ENCODE data around the gene AGFG1. TPM values are rescaled to one million over a fixed set of nuclear protein-coding genes. Genes with fewer than 3 reads are reported as not detected.

AGFG1 gene
- total and polyA plus RNA-seq, 4 experiments from 2014 or later, result 12.2 to 62.4 (median 46.1) TPM

DNA sequence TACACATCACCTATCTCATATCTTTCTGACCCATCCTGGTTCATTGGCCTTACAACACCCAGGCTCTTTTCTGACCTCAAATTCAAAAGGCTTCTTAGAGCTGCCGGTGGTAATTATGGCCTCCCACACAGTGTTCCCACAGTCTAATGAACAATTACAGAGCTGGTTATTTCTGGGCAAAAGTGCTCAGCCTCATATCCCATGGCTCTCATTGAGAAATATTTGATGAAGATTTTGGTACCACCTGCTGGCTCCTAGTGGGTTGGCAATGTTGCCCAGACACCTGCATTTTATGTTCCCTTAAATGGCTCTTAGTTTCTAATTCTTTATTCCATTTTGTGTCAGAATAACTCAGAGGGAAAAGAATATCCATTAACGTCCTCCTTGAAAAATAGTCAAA is 106.7 kb downstream of the AGFG1 start:
- no peaks in the 10 kb centered on the region for H3K4me1 Mint-ChIP-seq
- ChIA-PET CTCF (ENCODE audit: partially characterized antibody) (no interaction called here), POLR2A (ENCODE audit: partially characterized antibody) (no interaction called here)
- Histone ChIP-seq H3K36me3 (ENCODE audit: insufficient read depth, low read length) (no peaks in the 10 kb centered on the region), H3K27me3 (ENCODE audit: insufficient read depth, low read length) (peaks cover 4% of the 10 kb centered on the region), H3K9me3 (ENCODE audit: control insufficient read depth in 1 of 2, low read length in 2 of 2) (no peaks in the 10 kb centered on the region), H3K4me1 (ENCODE audit: insufficient read depth, low read length) (no peaks in the 10 kb centered on the region), H3K4me3 (ENCODE audit: low read length in 2 of 2) (no peak overlapping the region), H3K27ac (ENCODE audit: low read depth, low read length) (no peak overlapping the region)
- no peak overlapping the region for H3K4me3 Mint-ChIP-seq
- intact Hi-C loops (cut with micrococcal nuclease), result no loop called here
- peaks cover 4 to 11% of the 10 kb centered on the region in 2 donors for H3K36me3 Mint-ChIP-seq
- H3K9me3 Mint-ChIP-seq, result peaks cover 4 to 26% (median 22%) of the 10 kb centered on the region in 8 donors
- H3K27ac Mint-ChIP-seq, result no peak overlapping the region
- H3K27me3 Mint-ChIP-seq, result peaks cover 31 to 45% of the 10 kb centered on the region in 2 donors
- DNase-seq, result no peak

DNA sequence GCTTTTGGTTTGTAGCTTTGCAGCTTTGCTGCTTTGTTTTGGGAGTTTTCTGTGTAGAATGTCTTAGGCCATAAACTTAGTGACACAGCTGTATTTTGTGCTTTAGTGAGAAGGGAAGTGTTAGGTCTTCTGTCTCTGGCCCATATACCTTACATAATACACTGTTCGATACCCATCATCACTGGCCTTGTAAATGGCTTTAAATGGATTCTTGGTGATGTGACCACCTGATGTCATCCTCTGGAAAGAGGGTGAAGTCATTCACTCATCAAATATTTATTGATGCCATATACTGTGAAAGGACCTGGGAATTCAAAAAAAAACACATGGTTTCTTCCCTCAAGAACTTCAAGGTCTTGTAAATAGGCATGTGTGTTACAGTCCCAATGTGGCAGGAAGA is 107.8 kb downstream of the AGFG1 start:
- peaks cover 4% of the 10 kb centered on the region for H3K27me3 ChIP-seq (ENCODE audit: insufficient read depth, low read length)
- no peaks in the 10 kb centered on the region for H3K4me1 ChIP-seq (ENCODE audit: insufficient read depth, low read length)
- ChIA-PET POLR2A (ENCODE audit: partially characterized antibody) (no interaction called here), CTCF (ENCODE audit: partially characterized antibody) (no interaction called here)
- peaks cover 36 to 45% of the 10 kb centered on the region in 2 donors for H3K27me3 Mint-ChIP-seq
- H3K36me3 ChIP-seq (ENCODE audit: insufficient read depth, low read length), result no peaks in the 10 kb centered on the region
- H3K4me3 ChIP-seq (ENCODE audit: low read length in 2 of 2), result no peak overlapping the region
- no peak for DNase-seq
- intact Hi-C loops (cut with micrococcal nuclease), result no loop called here
- no peaks in the 10 kb centered on the region for H3K4me1 Mint-ChIP-seq
- H3K4me3 Mint-ChIP-seq, result no peak overlapping the region
- H3K9me3 ChIP-seq (ENCODE audit: control insufficient read depth in 1 of 2, low read length in 2 of 2), result no peaks in the 10 kb centered on the region
- peaks cover 4 to 11% of the 10 kb centered on the region in 2 donors for H3K36me3 Mint-ChIP-seq
- H3K9me3 Mint-ChIP-seq, result peaks cover 4 to 36% (median 24%) of the 10 kb centered on the region in 8 donors
- H3K27ac Mint-ChIP-seq, result no peak overlapping the region
- no peak overlapping the region for H3K27ac ChIP-seq (ENCODE audit: low read depth, low read length)

DNA sequence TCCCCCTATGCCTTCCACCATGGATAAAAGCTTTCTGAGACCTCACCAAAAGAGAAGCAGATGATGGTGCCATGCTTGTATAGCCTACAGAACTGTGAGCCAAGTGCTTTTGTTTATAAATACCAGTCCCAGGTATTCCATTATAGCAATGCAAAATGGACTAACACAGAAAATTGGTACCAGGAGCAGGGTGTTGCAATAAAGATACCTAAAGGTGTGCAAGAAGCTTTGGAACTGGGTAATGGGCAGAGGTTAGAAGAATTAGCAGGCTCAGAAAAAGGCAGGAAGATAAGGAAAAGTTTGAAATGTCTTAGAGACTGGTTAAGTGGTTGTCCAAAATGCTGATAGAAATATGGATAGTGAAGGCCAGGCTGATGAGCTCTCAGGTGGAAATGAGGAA is 110.4 kb downstream of the AGFG1 start:
- Histone ChIP-seq H3K27ac (ENCODE audit: low read depth, low read length) (no peak overlapping the region), H3K4me3 (ENCODE audit: low read length in 2 of 2) (no peak overlapping the region), H3K9me3 (ENCODE audit: control insufficient read depth in 1 of 2, low read length in 2 of 2) (no peaks in the 10 kb centered on the region), H3K36me3 (ENCODE audit: insufficient read depth, low read length) (no peaks in the 10 kb centered on the region), H3K27me3 (ENCODE audit: insufficient read depth, low read length) (peaks cover 4% of the 10 kb centered on the region), H3K4me1 (ENCODE audit: insufficient read depth, low read length) (no peaks in the 10 kb centered on the region)
- intact Hi-C loops (cut with micrococcal nuclease), result no loop called here
- Mint-ChIP-seq H3K9me3 (peaks cover 4 to 37% (median 23%) of the 10 kb centered on the region in 8 donors), H3K4me3 (no peak overlapping the region), H3K4me1 (no peaks in the 10 kb centered on the region), H3K27ac (peak overlapping the region in 1 of 7 donors; percentile 38), H3K36me3 (peaks cover 4 to 15% of the 10 kb centered on the region in 2 donors), H3K27me3 (peaks cover 35 to 42% of the 10 kb centered on the region in 2 donors)
- no peak for DNase-seq
- ChIA-PET CTCF (ENCODE audit: partially characterized antibody) (no interaction called here), POLR2A (ENCODE audit: partially characterized antibody) (no interaction called here)

- Histone ChIP-seq H3K9me3 (ENCODE audit: control insufficient read depth in 1 of 2, low read length in 2 of 2) (no peaks in the 10 kb centered on the region), H3K27me3 (ENCODE audit: insufficient read depth, low read length) (no peaks in the 10 kb centered on the region), H3K4me1 (ENCODE audit: insufficient read depth, low read length) (no peaks in the 10 kb centered on the region), H3K4me3 (ENCODE audit: low read length in 2 of 2) (no peak overlapping the region), H3K27ac (ENCODE audit: low read depth, low read length) (no peak overlapping the region), H3K36me3 (ENCODE audit: insufficient read depth, low read length) (no peaks in the 10 kb centered on the region)
- Mint-ChIP-seq H3K27ac (no peak overlapping the region), H3K27me3 (peaks cover 23 to 28% of the 10 kb centered on the region in 2 donors), H3K36me3 (no peaks in the 10 kb centered on the region), H3K4me1 (peaks cover 0 to 2% (median under 1%) of the 10 kb centered on the region in 4 donors), H3K4me3 (no peak overlapping the region), H3K9me3 (peaks cover 0 to 4% (median under 1%) of the 10 kb centered on the region in 8 donors)
- ChIA-PET CTCF (ENCODE audit: partially characterized antibody) (no interaction called here), POLR2A (ENCODE audit: partially characterized antibody) (no interaction called here)
- no peak for DNase-seq
- intact Hi-C loops (cut with micrococcal nuclease), result no loop called here
Observed at GRCh38 chr2:227592694-227593387, 120.9 kb downstream of the AGFG1 start.

GRCh38 chr2:227595797-227596196 is 123.8 kb downstream of the AGFG1 start:
- no peaks in the 10 kb centered on the region for H3K4me1 ChIP-seq (ENCODE audit: insufficient read depth, low read length)
- ChIA-PET CTCF (ENCODE audit: partially characterized antibody) (no interaction called here), POLR2A (ENCODE audit: partially characterized antibody) (no interaction called here)
- intact Hi-C loops (cut with micrococcal nuclease), result no loop called here
- no peaks in the 10 kb centered on the region for H3K36me3 Mint-ChIP-seq
- H3K27me3 Mint-ChIP-seq, result peaks cover 23 to 31% of the 10 kb centered on the region in 2 donors
- H3K27ac ChIP-seq (ENCODE audit: low read depth, low read length), result no peak overlapping the region
- no peaks in the 10 kb centered on the region for H3K36me3 ChIP-seq (ENCODE audit: insufficient read depth, low read length)
- H3K4me3 ChIP-seq (ENCODE audit: low read length in 2 of 2), result no peak overlapping the region
- H3K27ac Mint-ChIP-seq, result no peak overlapping the region
- H3K27me3 ChIP-seq (ENCODE audit: insufficient read depth, low read length), result no peaks in the 10 kb centered on the region
- no peaks in the 10 kb centered on the region for H3K9me3 ChIP-seq (ENCODE audit: control insufficient read depth in 1 of 2, low read length in 2 of 2)
- peaks cover 0 to 2% (median under 1%) of the 10 kb centered on the region in 4 donors for H3K4me1 Mint-ChIP-seq
- no peak for DNase-seq
- H3K4me3 Mint-ChIP-seq, result no peak overlapping the region
- H3K9me3 Mint-ChIP-seq, result peaks cover 0 to 2% (median 0%) of the 10 kb centered on the region in 8 donors

DNA sequence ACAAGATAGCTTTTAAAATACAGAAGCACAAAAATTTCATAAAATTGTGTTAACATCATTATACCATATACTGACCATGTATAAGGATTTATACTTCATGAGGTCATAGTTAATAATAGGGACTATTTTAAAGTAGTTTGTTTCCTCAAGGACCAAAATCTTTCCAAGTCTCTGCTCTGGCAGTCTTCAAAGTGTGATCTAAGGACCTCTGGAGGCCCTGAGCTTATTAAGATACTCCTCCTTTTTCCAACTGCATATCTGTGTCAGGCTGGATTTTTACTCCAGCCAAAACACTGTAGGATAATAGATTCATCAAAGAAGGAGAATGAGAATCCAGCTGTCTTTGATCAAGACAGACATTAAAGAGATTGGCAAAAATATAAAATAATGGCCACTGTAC is 125.1 kb downstream of the AGFG1 start:
- Histone ChIP-seq H3K4me3 (ENCODE audit: low read length in 2 of 2) (no peak overlapping the region), H3K4me1 (ENCODE audit: insufficient read depth, low read length) (no peaks in the 10 kb centered on the region), H3K36me3 (ENCODE audit: insufficient read depth, low read length) (no peaks in the 10 kb centered on the region), H3K9me3 (ENCODE audit: control insufficient read depth in 1 of 2, low read length in 2 of 2) (no peaks in the 10 kb centered on the region), H3K27me3 (ENCODE audit: insufficient read depth, low read length) (no peaks in the 10 kb centered on the region), H3K27ac (ENCODE audit: low read depth, low read length) (no peak overlapping the region)
- H3K4me1 Mint-ChIP-seq, result peaks cover 0 to 2% (median under 1%) of the 10 kb centered on the region in 4 donors
- H3K4me3 Mint-ChIP-seq, result no peak overlapping the region
- no peaks in the 10 kb centered on the region for H3K36me3 Mint-ChIP-seq
- peaks cover 20 to 39% of the 10 kb centered on the region in 2 donors for H3K27me3 Mint-ChIP-seq
- POLR2A ChIA-PET (ENCODE audit: partially characterized antibody), result no interaction called here
- no peak overlapping the region for H3K27ac Mint-ChIP-seq
- intact Hi-C loops (cut with micrococcal nuclease), result no loop called here
- H3K9me3 Mint-ChIP-seq, result peaks cover 0 to 2% (median 0%) of the 10 kb centered on the region in 8 donors
- CTCF ChIA-PET (ENCODE audit: partially characterized antibody), result no interaction called here
- DNase-seq, result no peak

GRCh38 chr2:227597998-227598397 is 126.0 kb downstream of the AGFG1 start:
- intact Hi-C loops (cut with micrococcal nuclease), result no loop called here
- POLR2A ChIA-PET (ENCODE audit: partially characterized antibody), result no interaction called here

More at GRCh38 chr2:227597998-227598397, 126.0 kb downstream of the AGFG1 start:
- Histone ChIP-seq H3K4me3 (ENCODE audit: low read length in 2 of 2) (no peak overlapping the region), H3K4me1 (ENCODE audit: insufficient read depth, low read length) (no peaks in the 10 kb centered on the region), H3K36me3 (ENCODE audit: insufficient read depth, low read length) (no peaks in the 10 kb centered on the region), H3K27ac (ENCODE audit: low read depth, low read length) (no peak overlapping the region), H3K27me3 (ENCODE audit: insufficient read depth, low read length) (no peaks in the 10 kb centered on the region), H3K9me3 (ENCODE audit: control insufficient read depth in 1 of 2, low read length in 2 of 2) (no peaks in the 10 kb centered on the region)
- Mint-ChIP-seq H3K4me3 (no peak overlapping the region), H3K27me3 (peaks cover 17 to 35% of the 10 kb centered on the region in 2 donors), H3K4me1 (peaks cover 0 to under 1% (median under 1%) of the 10 kb centered on the region in 4 donors), H3K9me3 (peaks cover 0 to 2% (median 0%) of the 10 kb centered on the region in 8 donors), H3K27ac (no peak overlapping the region), H3K36me3 (no peaks in the 10 kb centered on the region)
- CTCF ChIA-PET (ENCODE audit: partially characterized antibody), result no interaction called here
- DNase-seq, result no peak
